AG09319 (cell line): ENCODE data around the gene TNFRSF13B.

Source experiments
- DNase-seq: peaks from one replicate; pipeline ENCODE4 v3.0.0-alpha.2; 2010; ENCODE audit warnings: low read depth; ENCODE audit errors: extremely low read depth
- CTCF ChIP-seq: IDR thresholded peaks from 2 replicates; pipeline ENCODE4 v1.5.1; 2011; ENCODE audit warnings: low read depth, mild to moderate bottlenecking, inconsistent platforms, low read length, moderate library complexity

Gene TNFRSF13B

GRCh38 chr17:16940116-16940881 lies 31.6 kb downstream of the TNFRSF13B start:
- DNase-seq, result no peak
- no peak for TF ChIP-seq CTCF

- DNase-seq, result no peak
- no peak for TF ChIP-seq CTCF
These were observed 32.3 kb downstream of the TNFRSF13B start for GRCh38 chr17:16939606-16940115.

- no peak for TF ChIP-seq CTCF
- DNase-seq, result no peak
These were observed 32.7 kb downstream of the TNFRSF13B start for GRCh38 chr17:16939208-16939576.

GRCh38 chr17:16938496-16939207 lies 33.3 kb downstream of the TNFRSF13B start:
- no peak for DNase-seq
- TF ChIP-seq CTCF, result no peak

GRCh38 chr17:16938031-16938430 lies 33.9 kb downstream of the TNFRSF13B start:
- TF ChIP-seq CTCF, result no peak
- DNase-seq, result no peak

GRCh38 chr17:16937431-16937830 lies 34.5 kb downstream of the TNFRSF13B start:
- DNase-seq, result no peak
- TF ChIP-seq CTCF, result no peak
